ENCODE data around the gene FMNL2. TPM values are rescaled to one million over a fixed set of nuclear protein-coding genes. Genes with fewer than 3 reads are reported as not detected.

The FMNL2 gene
- total RNA-seq, 1 experiment from 2014 or later = 33.6 TPM

DNA sequence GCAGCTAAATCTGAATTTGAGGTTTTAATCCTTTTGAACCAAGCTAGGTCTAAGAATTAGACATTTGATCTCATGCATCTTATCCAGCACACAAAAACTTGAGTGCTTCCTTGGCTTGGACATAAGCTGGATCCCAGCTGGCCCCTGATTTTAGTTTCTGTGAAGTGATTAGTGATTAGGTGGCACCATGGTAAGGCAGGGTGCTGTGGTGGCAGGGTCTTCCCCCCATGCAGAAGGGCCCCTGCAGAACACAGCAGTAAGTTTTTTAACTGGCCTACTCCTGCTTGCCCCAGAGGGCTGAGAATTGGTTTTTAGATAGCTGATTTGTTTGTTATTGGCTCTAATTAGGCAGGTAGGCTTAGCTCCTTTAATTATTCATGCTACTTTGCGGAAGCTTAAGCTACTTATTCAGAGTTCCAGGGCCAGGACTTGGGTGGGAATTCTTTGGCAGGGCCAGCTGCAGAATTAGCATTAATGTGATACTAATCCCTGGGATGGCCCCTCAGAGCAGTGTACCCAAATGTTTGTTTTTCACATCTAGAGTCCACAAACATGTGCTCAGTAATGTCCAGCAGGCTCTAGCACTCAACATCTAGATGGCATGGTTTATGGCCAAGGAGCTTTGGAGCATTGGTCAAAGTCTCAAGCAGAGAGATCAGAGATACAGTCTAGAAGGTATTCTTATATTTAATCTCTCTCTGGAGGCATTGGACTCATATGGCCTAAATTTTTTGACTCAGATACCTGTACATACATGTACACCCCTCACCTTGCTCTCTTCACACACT lies 99.6 kb downstream of the FMNL2 start:
- Histone ChIP-seq H2BK12ac (ENCODE audit: insufficient read length, low read depth, low read length) (no peak overlapping the region), H2BK15ac (ENCODE audit: low read depth, low read length) (no peak overlapping the region), H3K4me2 (ENCODE audit: insufficient read depth, insufficient read length, low read length) (peak overlapping the region; percentile 26), H3K79me2 (ENCODE audit: insufficient read depth, low read length) (peaks cover 8% of the 10 kb centered on the region; the same call in 1 of the 2 replicates), H2BK5ac (ENCODE audit: insufficient read length, low read length) (no peak overlapping the region), H4K20me1 (ENCODE audit: control insufficient read depth, insufficient read depth, insufficient read length) (no peaks in the 10 kb centered on the region), H2AFZ (ENCODE audit: low read length) (no peak overlapping the region), H3K9ac (ENCODE audit: extremely low read depth, insufficient read length, low read length) (no peak overlapping the region), H3K56ac (ENCODE audit: insufficient read length, low read depth, low read length) (no peak overlapping the region), H4K91ac (ENCODE audit: insufficient read length, low read depth, low read length) (no peak overlapping the region), H3K4me1 (ENCODE audit: insufficient read depth, low read length) (peaks cover 22% of the 10 kb centered on the region), H3K18ac (ENCODE audit: insufficient read length, low read depth, low read length) (no peak overlapping the region), H3K23ac (ENCODE audit: insufficient read length, low read depth, low read length) (no peak overlapping the region), H3K4ac (ENCODE audit: low read depth, low read length) (no peak overlapping the region), H3K9me3 (ENCODE audit: control insufficient read depth, low read depth, low read length) (no peaks in the 10 kb centered on the region), H3K27ac (ENCODE audit: insufficient read length, low read depth, low read length) (no peak overlapping the region), H2BK120ac (ENCODE audit: low read depth, low read length, poor library complexity, severe bottlenecking) (no peak overlapping the region), H2BK20ac (ENCODE audit: low read depth, low read length, poor library complexity, severe bottlenecking) (no peak overlapping the region), H4K8ac (replicated peaks; ENCODE audit: insufficient read length, low read depth, low read length) (no peak overlapping the region), H3K14ac (ENCODE audit: insufficient read depth, low read length) (no peak overlapping the region), H3K79me1 (ENCODE audit: insufficient read depth, low read depth, low read length, poor library complexity, severe bottlenecking) (peaks cover 10% of the 10 kb centered on the region), H2AK5ac (ENCODE audit: insufficient read length, low read length) (no peak overlapping the region), H4K5ac (ENCODE audit: insufficient read length, low read depth, low read length) (no peak overlapping the region), H3K27me3 (ENCODE audit: insufficient read depth, low read length) (no peaks in the 10 kb centered on the region), H3T11ph (ENCODE audit: low read length) (no peak overlapping the region), H3K23me2 (ENCODE audit: insufficient read length, low read depth, low read length, poor library complexity, severe bottlenecking) (no peaks in the 10 kb centered on the region)
- no CpG with 5 or more reads among the region's 1 CpG for WGBS (ENCODE audit: extremely low coverage, insufficient read length, low lambda C conversion rate)
- no peaks in the 10 kb centered on the region for H3K36me3 Mint-ChIP-seq (ENCODE audit: insufficient read depth in 1 of 3, low read depth in 3 of 3)
- H3K4me1 Mint-ChIP-seq = peaks cover 78 to 89% of the 10 kb centered on the region in 2 experiments
- H3K4me3 Mint-ChIP-seq = peak overlapping the region; percentile 16 to 43; a peak in 2 of 5 replicates
- no peak for DNase-seq
- H3K27me3 Mint-ChIP-seq (ENCODE audit: low read depth) = no peaks in the 10 kb centered on the region
- H3K27ac Mint-ChIP-seq = peak overlapping the region; percentile 82 to 96 (median 95); a peak in 6 of 7 replicates
- no peaks in the 10 kb centered on the region for H3K9me3 Mint-ChIP-seq
- TF ChIP-seq, protein P1, sequence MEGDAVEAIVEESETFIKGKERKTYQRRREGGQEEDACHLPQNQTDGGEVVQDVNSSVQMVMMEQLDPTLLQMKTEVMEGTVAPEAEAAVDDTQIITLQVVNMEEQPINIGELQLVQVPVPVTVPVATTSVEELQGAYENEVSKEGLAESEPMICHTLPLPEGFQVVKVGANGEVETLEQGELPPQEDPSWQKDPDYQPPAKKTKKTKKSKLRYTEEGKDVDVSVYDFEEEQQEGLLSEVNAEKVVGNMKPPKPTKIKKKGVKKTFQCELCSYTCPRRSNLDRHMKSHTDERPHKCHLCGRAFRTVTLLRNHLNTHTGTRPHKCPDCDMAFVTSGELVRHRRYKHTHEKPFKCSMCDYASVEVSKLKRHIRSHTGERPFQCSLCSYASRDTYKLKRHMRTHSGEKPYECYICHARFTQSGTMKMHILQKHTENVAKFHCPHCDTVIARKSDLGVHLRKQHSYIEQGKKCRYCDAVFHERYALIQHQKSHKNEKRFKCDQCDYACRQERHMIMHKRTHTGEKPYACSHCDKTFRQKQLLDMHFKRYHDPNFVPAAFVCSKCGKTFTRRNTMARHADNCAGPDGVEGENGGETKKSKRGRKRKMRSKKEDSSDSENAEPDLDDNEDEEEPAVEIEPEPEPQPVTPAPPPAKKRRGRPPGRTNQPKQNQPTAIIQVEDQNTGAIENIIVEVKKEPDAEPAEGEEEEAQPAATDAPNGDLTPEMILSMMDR (conservative IDR thresholded peaks at IDR 0.05) = no peak

Measured in H9 (cell line).